ENCODE data around the gene TNS1. TPM values are rescaled to one million over a fixed set of nuclear protein-coding genes. Genes with fewer than 3 reads are reported as not detected.

The TNS1 gene
- total and polyA plus RNA-seq, 9 of the 15 experiments (the other 6 are each of a cell fraction or from before 2014, with no cell fraction given) = 0.13 to 2.7 (median 0.77) TPM

DNA sequence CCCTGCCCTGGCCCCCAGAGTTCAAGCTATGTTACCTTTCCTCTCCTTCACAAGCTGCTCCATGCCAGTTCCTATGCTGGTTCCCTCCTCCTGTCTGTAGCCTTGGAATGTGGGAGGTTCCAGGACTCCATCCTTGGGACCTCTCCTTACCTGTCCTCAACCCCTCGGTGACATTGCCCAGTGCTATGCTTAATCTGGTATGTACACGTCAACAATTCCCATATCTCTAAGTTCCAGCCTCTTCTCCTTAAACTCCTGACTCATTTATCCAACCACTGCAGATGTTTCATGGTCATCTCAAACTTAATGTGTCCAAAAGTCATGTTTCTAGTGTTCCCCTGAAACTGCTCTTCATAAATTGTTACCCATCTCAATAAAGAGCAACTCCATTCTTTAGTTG is 160.8 kb downstream of the TNS1 start (continued):
- TF ChIP-seq SRSF3 (IDR thresholded peaks at IDR 0.05; ENCODE audit: insufficient read depth, low read length) (no peak), ZKSCAN8 (CRISPR knock-in tag; IDR thresholded peaks at IDR 0.05) (no peak), ZNF79 (CRISPR knock-in tag; IDR thresholded peaks at IDR 0.05; ENCODE audit: low read depth) (no peak), FUS (optimal IDR thresholded peaks at IDR 0.05; ENCODE audit: low read depth, low read length) (no peak), ZNF143 (CRISPR knock-in tag; IDR thresholded peaks at IDR 0.05) (no peak), ZNF696 (CRISPR knock-in tag; conservative IDR thresholded peaks at IDR 0.05) (no peak), RBM17 (IDR thresholded peaks at IDR 0.05; ENCODE audit: borderline replicate concordance, low read depth, low read length) (no peak), EWSR1 (IDR thresholded peaks at IDR 0.05; ENCODE audit: borderline replicate concordance, low read depth, partially characterized antibody) (no peak), FOXK2 (conservative IDR thresholded peaks at IDR 0.05 in 1 of 2, IDR thresholded peaks at IDR 0.05 in 1 of 2; ENCODE audit: low read depth in 2 of 2) (peak in 1 of 2 experiments; percentile 31; a peak in 1 of 4 replicates), TAF15 (IDR thresholded peaks at IDR 0.05; ENCODE audit: low read depth, low read length) (no peak), PHB2 (IDR thresholded peaks at IDR 0.05; ENCODE audit: low read depth) (peak; percentile 87), SRSF1 (IDR thresholded peaks at IDR 0.05; ENCODE audit: low read depth, low read length) (no peak), GABPB2 (CRISPR knock-in tag; conservative IDR thresholded peaks at IDR 0.05) (no peak), NR2C1 (IDR thresholded peaks at IDR 0.05) (no peak), NR2C1 (tag; IDR thresholded peaks at IDR 0.05) (peak; percentile 32; the same call in 1 of the 2 replicates), KHSRP (IDR thresholded peaks at IDR 0.05) (no peak), ZNF57 (CRISPR knock-in tag; IDR thresholded peaks at IDR 0.05) (no peak)
- TF ChIP-seq, protein P1, sequence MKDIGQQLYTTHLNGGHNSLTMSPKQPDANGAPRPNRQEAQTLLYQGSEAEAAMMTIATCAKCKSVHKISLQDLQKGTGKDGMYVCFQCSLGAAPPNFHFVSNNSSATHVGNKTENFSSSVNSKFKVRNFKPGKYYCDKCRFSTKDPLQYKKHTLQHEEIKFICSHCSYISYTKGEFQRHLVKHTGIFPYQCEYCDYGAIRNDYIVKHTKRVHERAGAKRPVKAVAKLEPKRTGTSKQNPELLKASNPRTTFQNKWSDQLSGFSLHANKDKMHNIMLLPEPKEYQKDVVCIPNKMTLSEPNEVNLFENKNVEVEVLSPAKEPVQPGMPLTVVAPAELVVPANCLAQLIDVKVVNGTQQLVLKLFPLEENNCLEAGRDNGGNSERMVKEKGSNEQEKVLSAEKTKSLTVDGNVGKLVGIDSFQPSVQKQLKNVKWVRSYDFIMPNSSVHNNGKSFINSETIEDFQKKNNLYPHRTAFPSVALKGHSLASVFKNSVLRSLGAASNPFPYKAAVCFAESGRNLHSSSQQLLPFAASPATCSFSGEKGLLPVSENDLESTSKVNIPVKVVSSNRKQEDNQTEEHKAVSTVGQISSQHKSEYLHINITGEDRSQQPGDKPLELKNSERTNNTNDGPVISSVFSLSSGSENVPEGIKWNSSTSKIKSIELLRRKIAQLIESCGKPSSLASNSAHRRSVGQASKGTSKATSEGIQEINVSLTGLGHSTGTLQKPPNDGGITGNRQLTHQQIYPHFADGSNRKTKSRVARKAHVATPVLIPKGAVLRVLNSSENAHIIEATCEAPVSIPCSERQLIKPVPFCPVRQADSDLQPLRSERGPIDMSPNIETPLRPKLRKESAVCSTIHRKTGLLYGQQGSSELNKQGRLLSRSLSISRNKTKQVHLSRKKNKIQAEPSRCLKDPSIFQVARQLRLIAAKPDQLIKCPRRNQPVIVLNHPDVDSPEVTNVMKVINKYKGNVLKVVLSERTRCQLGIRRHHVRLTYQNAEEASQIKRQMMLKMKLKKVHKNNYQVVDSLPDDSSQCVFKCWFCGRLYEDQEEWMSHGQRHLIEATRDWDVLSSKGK (CRISPR knock-in tag; IDR thresholded peaks at IDR 0.05) = no peak
- TF ChIP-seq, protein P2, sequence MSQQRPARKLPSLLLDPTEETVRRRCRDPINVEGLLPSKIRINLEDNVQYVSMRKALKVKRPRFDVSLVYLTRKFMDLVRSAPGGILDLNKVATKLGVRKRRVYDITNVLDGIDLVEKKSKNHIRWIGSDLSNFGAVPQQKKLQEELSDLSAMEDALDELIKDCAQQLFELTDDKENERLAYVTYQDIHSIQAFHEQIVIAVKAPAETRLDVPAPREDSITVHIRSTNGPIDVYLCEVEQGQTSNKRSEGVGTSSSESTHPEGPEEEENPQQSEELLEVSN (IDR thresholded peaks at IDR 0.05; ENCODE audit: borderline replicate concordance in 1 of 2, extremely low read depth in 1 of 2, insufficient read depth in 1 of 2, insufficient read length in 1 of 2, low read depth in 1 of 2, low read length in 1 of 2, poor library complexity in 1 of 2, severe bottlenecking in 1 of 2) = no peak
- TF ChIP-seq, protein P3, sequence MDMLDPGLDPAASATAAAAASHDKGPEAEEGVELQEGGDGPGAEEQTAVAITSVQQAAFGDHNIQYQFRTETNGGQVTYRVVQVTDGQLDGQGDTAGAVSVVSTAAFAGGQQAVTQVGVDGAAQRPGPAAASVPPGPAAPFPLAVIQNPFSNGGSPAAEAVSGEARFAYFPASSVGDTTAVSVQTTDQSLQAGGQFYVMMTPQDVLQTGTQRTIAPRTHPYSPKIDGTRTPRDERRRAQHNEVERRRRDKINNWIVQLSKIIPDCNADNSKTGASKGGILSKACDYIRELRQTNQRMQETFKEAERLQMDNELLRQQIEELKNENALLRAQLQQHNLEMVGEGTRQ (CRISPR knock-in tag; IDR thresholded peaks at IDR 0.05) = no peak

Measured in K562 (cell line).